ENCODE measurements around the gene GSTP1.
A peak's percentile ranks its signal among the peaks of the same experiment; 100 is the strongest.
"Not testable (repeated sequence)": the region's sequence is repeated elsewhere in the genome, so short reads cannot be mapped to it uniquely, and the experiment has no call there.

The GSTP1 gene

GRCh38 chr11:67599149-67599548 is 15.5 kb downstream of the GSTP1 start:
- no peak for DNase-seq

GRCh38 chr11:67600324-67601029 is 16.9 kb downstream of the GSTP1 start:
- DNase-seq = peak; percentile 32 to 41

GRCh38 chr11:67601098-67601497 is 17.5 kb downstream of the GSTP1 start:
- DNase-seq = no peak

- DNase-seq = not testable (repeated sequence)
These were observed 20.5 kb downstream of the GSTP1 start for GRCh38 chr11:67604119-67604518.

- no peak for DNase-seq
These were observed 21.2 kb downstream of the GSTP1 start for GRCh38 chr11:67604815-67605214.

- no peak for DNase-seq
These were observed 21.8 kb downstream of the GSTP1 start for GRCh38 chr11:67605231-67606011.

- DNase-seq = no peak
These were observed 22.5 kb downstream of the GSTP1 start for GRCh38 chr11:67606093-67606491.

GRCh38 chr11:67606492-67607295 is 23.1 kb downstream of the GSTP1 start, which contains the start of gene NDUFV1:
TSS of gene NDUFV1 (plus strand) at chr11:67606936. CDS start at chr11:67607005, 69 bp downstream.
- DNase-seq = peak; percentile 86 to 91

GRCh38 chr11:67607507-67607906 is 23.9 kb downstream of the GSTP1 start:
- no peak for DNase-seq

GRCh38 chr11:67608486-67608885 is 24.9 kb downstream of the GSTP1 start:
- no peak for DNase-seq

GRCh38 chr11:67609316-67609715 is 25.7 kb downstream of the GSTP1 start:
- no peak for DNase-seq

GRCh38 chr11:67610302-67610868 is 26.8 kb downstream of the GSTP1 start:
- no peak for DNase-seq

- no peak for DNase-seq
These were observed 27.6 kb downstream of the GSTP1 start for GRCh38 chr11:67611165-67611564.

- DNase-seq = no peak
These were observed 28.3 kb downstream of the GSTP1 start for GRCh38 chr11:67611704-67612587.

GRCh38 chr11:67612751-67613150 is 29.1 kb downstream of the GSTP1 start:
- no peak for DNase-seq

- DNase-seq = no peak
These were observed 29.8 kb downstream of the GSTP1 start for GRCh38 chr11:67613313-67613959.

GRCh38 chr11:67613960-67614715 is 30.5 kb downstream of the GSTP1 start:
- DNase-seq = no peak

- DNase-seq = peak; percentile 50 to 54
These were observed 31.4 kb downstream of the GSTP1 start for GRCh38 chr11:67614730-67615714.

GRCh38 chr11:67615728-67616430 is 32.3 kb downstream of the GSTP1 start:
- DNase-seq = no peak

Data from AML-193 (cell line).